Measurements from ENCODE around the gene CRELD2. TPM values are rescaled to one million over a fixed set of nuclear protein-coding genes. Genes with fewer than 3 reads are reported as not detected.

CRELD2 gene
- total RNA-seq, 1 donor from 2014 or later: 42.7 TPM

DNA sequence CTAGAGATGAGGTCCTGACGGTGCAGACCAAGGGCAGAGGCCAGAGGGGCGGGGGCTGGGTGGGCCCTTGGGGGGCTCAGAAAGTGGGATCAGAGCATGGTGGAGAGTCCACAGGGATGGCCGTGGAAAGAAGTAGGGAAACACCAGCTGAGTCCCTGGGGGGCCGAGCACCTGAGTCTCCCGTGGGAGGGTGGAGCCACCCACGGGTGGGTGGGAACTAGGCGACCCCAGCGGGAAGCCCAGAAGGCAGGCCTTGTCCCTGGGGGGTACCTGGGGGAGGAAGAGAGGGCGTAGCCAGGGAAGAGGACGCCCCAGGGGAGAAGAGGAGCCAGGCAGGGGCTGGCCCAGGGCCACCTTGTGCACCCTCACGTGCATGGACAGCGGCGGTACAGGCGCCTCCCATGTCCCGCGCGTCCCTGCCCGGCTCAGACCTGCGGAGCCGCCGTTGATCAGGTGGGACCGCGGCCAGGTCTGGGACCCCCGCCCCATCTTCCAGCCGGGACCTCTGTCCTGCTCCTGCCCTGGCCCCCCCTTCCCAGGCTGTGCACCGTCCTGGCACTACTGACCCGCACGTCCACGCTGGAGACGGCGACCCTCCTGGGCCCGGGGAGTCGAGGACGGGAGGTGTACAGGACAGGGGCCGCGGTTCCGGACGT lies 10.2 kb downstream of the CRELD2 start:
- no peak overlapping the region for H3K4me3 ChIP-seq
- intact Hi-C loops (cut with DNase I): loop anchor here (10.0 kb wide), 1 partner anchor 106 kb away; no protein-coding TSS in a partner anchor
- TF ChIP-seq, protein P1, sequence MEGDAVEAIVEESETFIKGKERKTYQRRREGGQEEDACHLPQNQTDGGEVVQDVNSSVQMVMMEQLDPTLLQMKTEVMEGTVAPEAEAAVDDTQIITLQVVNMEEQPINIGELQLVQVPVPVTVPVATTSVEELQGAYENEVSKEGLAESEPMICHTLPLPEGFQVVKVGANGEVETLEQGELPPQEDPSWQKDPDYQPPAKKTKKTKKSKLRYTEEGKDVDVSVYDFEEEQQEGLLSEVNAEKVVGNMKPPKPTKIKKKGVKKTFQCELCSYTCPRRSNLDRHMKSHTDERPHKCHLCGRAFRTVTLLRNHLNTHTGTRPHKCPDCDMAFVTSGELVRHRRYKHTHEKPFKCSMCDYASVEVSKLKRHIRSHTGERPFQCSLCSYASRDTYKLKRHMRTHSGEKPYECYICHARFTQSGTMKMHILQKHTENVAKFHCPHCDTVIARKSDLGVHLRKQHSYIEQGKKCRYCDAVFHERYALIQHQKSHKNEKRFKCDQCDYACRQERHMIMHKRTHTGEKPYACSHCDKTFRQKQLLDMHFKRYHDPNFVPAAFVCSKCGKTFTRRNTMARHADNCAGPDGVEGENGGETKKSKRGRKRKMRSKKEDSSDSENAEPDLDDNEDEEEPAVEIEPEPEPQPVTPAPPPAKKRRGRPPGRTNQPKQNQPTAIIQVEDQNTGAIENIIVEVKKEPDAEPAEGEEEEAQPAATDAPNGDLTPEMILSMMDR (IDR thresholded peaks at IDR 0.05): no peak
- DNase-seq (no peak), ATAC-seq (no peak)
- H3K27ac ChIP-seq: no peak overlapping the region
- peaks cover 41% of the 10 kb centered on the region for H3K4me1 ChIP-seq
- H3K36me3 ChIP-seq: peaks cover 7% of the 10 kb centered on the region
- no peaks in the 10 kb centered on the region for H3K9me3 ChIP-seq
- H3K27me3 ChIP-seq (ENCODE audit: low read depth): peaks cover 8% of the 10 kb centered on the region

DNA sequence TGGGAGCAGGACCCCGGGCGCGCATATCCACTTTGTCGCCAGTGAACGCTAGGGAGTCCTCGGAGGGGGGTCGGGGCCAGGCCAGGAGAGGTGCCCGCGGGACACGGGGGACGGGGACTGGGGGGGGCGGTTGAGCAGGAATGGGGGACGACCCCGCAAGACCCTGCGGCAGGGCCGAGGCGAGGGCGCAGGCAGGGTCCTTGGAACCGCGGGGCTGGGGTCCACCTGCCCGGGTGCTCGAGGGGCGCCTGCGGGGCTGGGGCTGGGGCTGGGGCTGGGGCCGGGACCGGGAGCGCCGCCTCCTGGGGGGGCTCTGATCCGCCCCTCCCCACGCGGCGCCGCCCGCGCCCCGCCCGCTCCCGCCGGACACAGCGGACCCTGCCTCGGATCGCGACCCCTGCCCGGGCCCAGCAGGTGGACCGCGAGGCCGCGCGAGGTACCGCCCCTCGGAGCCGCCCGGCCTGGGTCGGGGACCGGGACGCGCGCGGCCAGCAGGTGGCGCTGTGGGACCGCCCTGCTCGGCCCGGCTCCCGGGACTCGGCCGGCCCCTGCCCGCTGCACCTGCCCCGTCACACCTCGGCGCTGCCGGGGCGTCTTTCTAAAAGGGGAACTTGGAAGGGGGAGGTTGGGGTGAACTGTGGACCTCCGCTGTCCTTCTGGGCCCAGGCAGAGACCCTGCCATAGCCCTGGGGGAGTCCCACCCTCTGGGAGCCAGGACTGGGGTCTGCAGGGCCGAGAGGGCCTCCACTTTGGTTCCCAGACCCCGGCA lies 11.0 kb downstream of the CRELD2 start:
- DNase-seq (peak; percentile 80), ATAC-seq (peak; percentile 74 to 80)
- Histone ChIP-seq H3K4me1 (peaks cover 48% of the 10 kb centered on the region), H3K4me3 (no peak overlapping the region), H3K36me3 (peaks cover under 1% of the 10 kb centered on the region), H3K27ac (no peak overlapping the region), H3K9me3 (no peaks in the 10 kb centered on the region), H3K27me3 (ENCODE audit: low read depth) (peaks cover 8% of the 10 kb centered on the region)
- TF ChIP-seq, protein P1 (IDR thresholded peaks at IDR 0.05): peak; percentile 84
- intact Hi-C loops (cut with DNase I): loop anchor here (10.0 kb wide), 1 partner anchor 105 kb away; no protein-coding TSS in a partner anchor

DNA sequence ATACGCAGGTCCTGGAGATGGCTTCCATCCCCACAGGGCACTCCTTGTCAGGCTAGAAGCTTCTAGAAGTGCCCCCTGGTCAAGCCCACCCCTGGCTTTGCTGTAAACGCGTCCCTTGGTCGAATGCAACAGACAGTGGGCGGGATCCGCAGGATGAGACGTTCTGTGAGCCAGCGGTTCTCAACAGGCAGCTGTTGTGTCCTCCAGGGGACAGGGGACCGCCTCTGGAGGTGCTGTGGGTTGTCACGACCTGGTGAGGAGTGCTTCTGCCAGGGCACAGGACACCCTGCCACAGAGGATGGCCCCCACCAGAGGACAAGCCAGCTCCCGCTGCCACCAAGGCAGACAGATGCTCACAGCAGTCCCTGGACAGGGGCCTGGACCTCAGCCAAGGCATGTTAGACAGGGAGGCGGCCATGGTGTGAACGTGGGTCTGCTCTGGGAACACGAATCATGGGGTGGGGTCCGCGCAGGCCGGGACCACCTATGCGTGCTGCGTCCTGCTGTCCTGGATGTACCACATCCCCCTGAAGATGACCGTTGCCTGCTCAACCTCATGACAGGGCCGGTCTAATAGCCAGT lies 11.7 kb downstream of the CRELD2 start:
- Histone ChIP-seq H3K4me3 (no peak overlapping the region), H3K36me3 (no peaks in the 10 kb centered on the region), H3K4me1 (peaks cover 54% of the 10 kb centered on the region), H3K27me3 (ENCODE audit: low read depth) (peaks cover 8% of the 10 kb centered on the region), H3K9me3 (no peaks in the 10 kb centered on the region), H3K27ac (no peak overlapping the region)
- intact Hi-C loops (cut with DNase I): loop anchor here (10.0 kb wide), 1 partner anchor 105 kb away; no protein-coding TSS in a partner anchor
- TF ChIP-seq, protein P1 (IDR thresholded peaks at IDR 0.05): no peak
- DNase-seq (no peak), ATAC-seq (no peak)

DNA sequence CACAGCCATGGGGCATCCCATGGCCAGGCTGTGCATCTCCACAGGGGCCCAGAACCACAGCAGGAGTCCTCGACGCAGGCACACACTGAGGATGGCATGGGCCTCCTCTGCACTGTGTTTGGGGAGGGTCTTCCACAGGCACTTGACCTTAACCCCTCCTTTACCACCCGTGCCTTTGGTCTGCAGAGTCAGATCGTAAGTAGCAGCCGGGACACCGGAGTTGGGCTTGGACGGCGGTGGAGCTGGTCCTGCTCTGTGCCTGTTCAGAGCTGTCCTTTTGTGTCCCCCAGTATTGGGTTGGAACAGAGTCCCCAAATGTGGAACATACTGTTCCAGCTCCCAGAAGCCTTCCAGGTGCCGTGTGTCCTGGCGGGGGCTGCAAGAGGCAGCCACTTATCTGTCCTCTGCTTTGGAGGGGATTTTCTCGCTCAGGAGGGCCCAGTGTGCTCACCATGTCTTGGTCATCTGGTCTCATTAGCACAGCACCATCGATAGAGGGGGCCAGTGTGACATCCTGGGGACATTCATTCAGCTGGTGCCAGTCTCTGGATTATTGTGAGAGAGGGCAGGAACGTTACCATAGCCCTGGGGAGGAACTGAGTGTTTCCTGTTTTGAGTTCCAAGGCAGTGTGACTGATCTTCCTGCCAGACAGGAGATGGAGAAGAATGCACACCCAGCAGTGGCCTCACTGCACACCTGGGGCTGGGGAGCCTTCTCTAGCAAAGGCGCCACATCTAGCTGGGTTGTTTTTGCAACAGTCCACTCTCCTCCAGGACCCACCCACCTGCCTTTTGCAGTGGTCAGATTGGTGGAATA lies 12.4 kb downstream of the CRELD2 start:
- no peaks in the 10 kb centered on the region for H3K36me3 ChIP-seq
- DNase-seq: peak; percentile 75
- H3K4me3 ChIP-seq: no peak overlapping the region
- H3K27me3 ChIP-seq (ENCODE audit: low read depth): peaks cover 8% of the 10 kb centered on the region
- H3K4me1 ChIP-seq: peaks cover 54% of the 10 kb centered on the region
- TF ChIP-seq, protein P1 (IDR thresholded peaks at IDR 0.05): peak; percentile 80
- H3K27ac ChIP-seq: peak overlapping the region; percentile 51
- no peaks in the 10 kb centered on the region for H3K9me3 ChIP-seq
- intact Hi-C loops (cut with DNase I): no loop called here
- peak; percentile 65 to 74 for ATAC-seq

Data from lower lobe of right lung (tissue), 2 donors.